Spleen (tissue), 7 donors: ENCODE results near the gene DLG5.

Source experiments
- CTCF ChIP-seq, 11 experiments: fragments of 200-600 bp in 7 of 11; fragments of 450-650 bp in 4 of 11; sonication (generic) in 4 of 11; IDR thresholded peaks in 8 of 11; conservative IDR thresholded peaks in 3 of 11; 1 replicate in 7 of 11; 2 replicates in 4 of 11; pipeline versions ENCODE4 v1.4.0 to v1.8.0; 2016 to 2021; ENCODE audit warnings: antibody characterized with exemption in 11 of 11, inconsistent platforms in 4 of 11, mild to moderate bottlenecking in 1 of 11
- POLR2A ChIP-seq, 3 donors: fragments of 450-650 bp; IDR thresholded peaks; one replicate each; pipeline ENCODE4 v1.5.1; 2017; ENCODE audit warnings: antibody characterized with exemption in 3 of 3, mild to moderate bottlenecking in 1 of 3
- donor health status: DM: no; HTN: no; CAD: no; lungs with moderate emphysema.
- donor health status: DM: no; HTN: no; CAD: no.
- donor health status: DM: no; HTN: no; CAD: no.

- TF ChIP-seq CTCF (IDR thresholded peaks at IDR 0.05 in 8 of 11, conservative IDR thresholded peaks at IDR 0.05 in 3 of 11) (no peak), POLR2A (IDR thresholded peaks at IDR 0.05) (no peak)
These were observed 119.9 kb downstream of the DLG5 start for GRCh38 chr10:77806511-77807157.
